Stomach (tissue), 9 donors: ENCODE results near the gene KLHL15. TPM values are rescaled to one million over a fixed set of nuclear protein-coding genes. Genes with fewer than 3 reads are reported as not detected.
"Not testable (repeated sequence)": the region's sequence is repeated elsewhere in the genome, so short reads cannot be mapped to it uniquely, and the experiment has no call there.

ENCODE experiments used
- DNase-seq, 2 donors: peaks; one replicate each; pipeline versions ENCODE4 v3.0.0 to v3.0.0-alpha.2; 2013 to 2019
- H3K27ac ChIP-seq, 5 donors: fragments of 200-600 bp in 4 of 5; sonication (generic) in 4 of 5; one replicate each; pipeline ENCODE4 v1.5.1; 2013 to 2019; ENCODE audit warnings: mild to moderate bottlenecking in 1 of 5, moderate library complexity in 1 of 5
- H3K27me3 ChIP-seq, 3 donors: fragments of 200-600 bp; sonication (generic); one replicate each; pipeline ENCODE4 v1.5.1; 2017 to 2019; ENCODE audit warnings: mixed run types in 1 of 3
- H3K36me3 ChIP-seq, 4 donors: fragments of 200-600 bp; sonication (generic); 1 replicate in 3 of 4; 2 replicates in 1 of 4; pipeline ENCODE4 v1.5.1; 2016 to 2019
- H3K4me1 ChIP-seq, 4 donors: fragments of 200-600 bp; sonication (generic); one replicate each; pipeline ENCODE4 v1.5.1; 2016 to 2019
- H3K4me3 ChIP-seq, 4 donors: fragments of 200-600 bp; sonication (generic) in 3 of 4; one replicate each; pipeline ENCODE4 v1.5.1; 2016 to 2019; ENCODE audit warnings: mild to moderate bottlenecking in 1 of 4
- H3K9me3 ChIP-seq, 4 donors: fragments of 200-600 bp; sonication (generic); one replicate each; pipeline ENCODE4 v1.5.1; 2016 to 2019
- EP300 ChIP-seq: sonication (generic); formaldehyde crosslinking; IDR thresholded peaks from one replicate; pipeline ENCODE4 v1.6.1; 2017; ENCODE audit warnings: antibody characterized with exemption
- POLR2A ChIP-seq, 4 donors: fragments of 450-650 bp; IDR thresholded peaks; one replicate each; pipeline ENCODE4 v1.6.1; 2016; ENCODE audit warnings: antibody characterized with exemption in 4 of 4, control low read depth in 2 of 4, mild to moderate bottlenecking in 1 of 4, moderate library complexity in 1 of 4
- POLR2AphosphoS5 ChIP-seq, 3 donors: sonication (generic); formaldehyde crosslinking; IDR thresholded peaks; one replicate each; pipeline ENCODE4 v1.6.1; 2016; ENCODE audit warnings: antibody characterized with exemption in 3 of 3
- WGBS, 5 donors: extraction: QIAGEN DNeasy Blood & Tissue Kit in 3 of 5; methylation state at CpG; one replicate each; pipeline versions ENCODE4 v1.1.5 to v1.1.7; 2013 to 2018; 5-methylcytosine and 5-hydroxymethylcytosine counted together
- intact Hi-C: fragments of 100-400 bp; cut with DNase I; formaldehyde crosslinking; loops from one replicate; pipeline ENCODE4 v1.15.1; 2023; ENCODE audit warnings: low total_unique reads
- polyA plus RNA-seq, 3 donors: library from polyadenylated mRNA; stranded (reverse); fragments of 200-250 nt; gene quantifications; one replicate each; pipeline ENCODE4 v1.2.3, GENCODE V29; 2013
- total RNA-seq, 5 donors: library from RNA; depleted of rRNA; stranded (reverse); fragments of >200 nt; gene quantifications; one replicate each; pipeline versions ENCODE4 v1.1.0 to v1.2.3, GENCODE V29; 2014 to 2016
- TF ChIP-seq, protein P1 (sequence below), 7 experiments: fragments of 450-650 bp in 4 of 7; fragments of 200-600 bp in 3 of 7; sonication (generic) in 3 of 7; IDR thresholded peaks; one replicate each; pipeline ENCODE4 v1.5.1; 2016 to 2019; ENCODE audit warnings: antibody characterized with exemption in 7 of 7, control low read depth in 2 of 7, mild to moderate bottlenecking in 1 of 7
- donor health status: healthy with polysubstance abuse.
- donor health status: Bipolar disorder and iron deficiency.
- donor health status: healthy.

Gene KLHL15
- total and polyA plus RNA-seq, 8 donors = 1.1 to 41.3 (median 3.0) TPM

DNA sequence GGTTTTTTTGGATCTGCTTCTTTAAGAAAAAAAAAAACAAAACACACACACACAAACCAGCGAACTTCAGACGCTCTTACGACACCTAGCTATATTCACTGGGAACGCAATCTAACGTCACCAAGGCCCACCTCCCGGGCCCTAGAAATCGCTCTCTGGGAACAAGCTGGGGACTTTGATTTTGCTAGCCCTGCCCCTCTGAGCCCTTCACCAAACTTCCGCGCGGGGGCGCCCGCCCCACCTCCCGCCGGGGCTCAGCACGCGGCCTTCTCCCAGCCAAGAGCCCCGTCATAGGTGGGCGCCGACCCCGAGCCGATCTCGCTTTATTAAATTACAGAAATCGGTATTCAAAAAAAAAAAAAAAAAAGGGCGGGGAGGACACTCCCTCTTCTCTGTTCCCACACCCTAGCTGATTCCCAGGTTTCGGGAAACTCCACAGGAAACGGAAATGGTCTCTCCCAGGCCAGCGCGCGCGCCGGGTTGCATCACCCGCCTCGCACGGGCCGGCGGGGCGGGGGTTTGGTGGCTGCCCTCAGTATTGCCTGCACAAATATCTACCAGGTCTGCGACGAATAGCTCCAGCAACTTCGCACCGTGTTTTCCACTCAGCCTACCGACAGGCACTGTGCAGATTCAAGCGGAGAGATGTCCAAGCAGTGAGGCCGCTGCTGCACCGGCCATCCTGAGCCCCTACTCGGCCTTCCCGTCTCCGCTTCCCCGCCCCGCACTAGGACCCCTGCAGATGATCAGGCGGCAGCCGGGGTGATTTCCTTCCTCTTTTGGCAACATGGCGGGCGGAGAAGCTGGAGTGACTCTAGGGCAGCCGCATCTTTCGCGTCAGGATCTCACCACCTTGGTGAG is 27.4 kb upstream of the KLHL15 start, which contains the start of gene EIF2S3:
TSS of gene EIF2S3 (plus strand) at position 775 of the 861 bp plus-strand sequence. CDS start at position 788, 13 bp downstream.
- intact Hi-C loops = no loop called here
- Histone ChIP-seq H3K27ac (peak within 1 kb of the TSS in 3 of 5 donors; percentile 89 to 96 (median 93)), H3K36me3 (peaks cover 0 to 30% (median 24%) of the 10 kb centered on the region in 4 donors), H3K27me3 (no peaks in the 10 kb centered on the region), H3K4me1 (peaks cover 0 to 13% (median 4%) of the 10 kb centered on the region in 4 donors), H3K9me3 (no peaks in the 10 kb centered on the region), H3K4me3 (peak within 1 kb of the TSS in 2 of 4 donors; percentile 67 to 72)
- 0 to 2% (median 0%) methylated on average over 34 to 57 of the region's 57 CpGs for WGBS, 5 donors
- peak; percentile 89 to 98 for DNase-seq
- TF ChIP-seq POLR2A (IDR thresholded peaks at IDR 0.05) = peak in 1 of 4 donors; percentile 37
- TF ChIP-seq POLR2AphosphoS5 (IDR thresholded peaks at IDR 0.05) = peak; percentile 29 to 84 (median 48)
- no peak for TF ChIP-seq EP300
- TF ChIP-seq, protein P1, sequence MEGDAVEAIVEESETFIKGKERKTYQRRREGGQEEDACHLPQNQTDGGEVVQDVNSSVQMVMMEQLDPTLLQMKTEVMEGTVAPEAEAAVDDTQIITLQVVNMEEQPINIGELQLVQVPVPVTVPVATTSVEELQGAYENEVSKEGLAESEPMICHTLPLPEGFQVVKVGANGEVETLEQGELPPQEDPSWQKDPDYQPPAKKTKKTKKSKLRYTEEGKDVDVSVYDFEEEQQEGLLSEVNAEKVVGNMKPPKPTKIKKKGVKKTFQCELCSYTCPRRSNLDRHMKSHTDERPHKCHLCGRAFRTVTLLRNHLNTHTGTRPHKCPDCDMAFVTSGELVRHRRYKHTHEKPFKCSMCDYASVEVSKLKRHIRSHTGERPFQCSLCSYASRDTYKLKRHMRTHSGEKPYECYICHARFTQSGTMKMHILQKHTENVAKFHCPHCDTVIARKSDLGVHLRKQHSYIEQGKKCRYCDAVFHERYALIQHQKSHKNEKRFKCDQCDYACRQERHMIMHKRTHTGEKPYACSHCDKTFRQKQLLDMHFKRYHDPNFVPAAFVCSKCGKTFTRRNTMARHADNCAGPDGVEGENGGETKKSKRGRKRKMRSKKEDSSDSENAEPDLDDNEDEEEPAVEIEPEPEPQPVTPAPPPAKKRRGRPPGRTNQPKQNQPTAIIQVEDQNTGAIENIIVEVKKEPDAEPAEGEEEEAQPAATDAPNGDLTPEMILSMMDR (IDR thresholded peaks at IDR 0.05) = peak in 5 of 7 experiments; percentile 9 to 75 (median 46)

- H3K36me3 ChIP-seq, H3K27ac ChIP-seq, H3K9me3 ChIP-seq, H3K27me3 ChIP-seq, H3K4me1 ChIP-seq, H3K4me3 ChIP-seq, intact Hi-C loops: not testable (repeated sequence)
- WGBS, 5 donors = 67 to 78% (median 77%) methylated on average over 19 to 26 of the region's 26 CpGs
- TF ChIP-seq POLR2AphosphoS5 (IDR thresholded peaks at IDR 0.05) = peak in 1 of 3 donors; percentile 12
- DNase-seq = peak in 1 of 2 donors; percentile 43
Observed at GRCh38 chrX:24050522-24051318, 23.7 kb upstream of the KLHL15 start.

GRCh38 chrX:24049643-24050042 is 22.7 kb upstream of the KLHL15 start:
- H3K27ac ChIP-seq, intact Hi-C loops, H3K4me1 ChIP-seq, H3K27me3 ChIP-seq, DNase-seq, H3K9me3 ChIP-seq, H3K4me3 ChIP-seq, H3K36me3 ChIP-seq: not testable (repeated sequence)
- 95 to 100% (median 97%) methylated on average over 1 to 22 of the region's 24 CpGs; no CpG with 5 or more reads in 1 of the 5 donors for WGBS, 5 donors

DNA sequence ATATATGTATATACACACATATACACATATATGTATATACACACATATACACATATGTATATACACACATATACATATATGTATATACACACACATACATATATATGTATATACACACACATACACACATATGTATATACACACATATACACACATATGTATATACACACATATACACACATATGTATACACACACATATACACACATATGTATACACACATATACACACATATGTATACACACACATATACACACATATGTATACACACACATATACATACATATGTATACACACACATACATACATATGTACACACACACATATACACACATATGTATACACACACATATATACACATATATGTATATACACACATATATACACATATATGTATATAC is 19.1 kb upstream of the KLHL15 start:
- H3K36me3 ChIP-seq, H3K9me3 ChIP-seq, DNase-seq, H3K27ac ChIP-seq, H3K4me3 ChIP-seq, H3K4me1 ChIP-seq, H3K27me3 ChIP-seq, intact Hi-C loops: not testable (repeated sequence)

DNA sequence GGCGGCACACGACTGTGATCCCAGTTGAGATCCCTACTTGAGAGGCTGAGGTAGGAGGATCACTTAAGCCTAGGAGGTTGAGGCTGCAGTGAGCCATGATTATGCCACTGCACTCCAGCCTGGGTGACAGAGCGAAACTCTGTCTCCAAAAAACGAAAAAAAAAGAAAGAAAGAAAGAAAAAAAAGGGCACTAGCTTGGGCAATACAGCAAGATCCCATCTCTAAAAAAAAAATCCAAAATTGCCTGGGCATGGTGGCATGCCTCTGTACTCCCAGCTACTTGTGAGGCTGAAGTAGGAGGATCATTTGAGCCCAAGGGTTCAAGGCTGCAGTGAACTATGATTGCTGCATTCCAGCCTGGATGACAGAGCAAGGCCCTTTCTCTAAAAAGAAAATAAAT is 10.7 kb upstream of the KLHL15 start:
- TF ChIP-seq POLR2AphosphoS5 (IDR thresholded peaks at IDR 0.05) (no peak), EP300 (no peak)
- Histone ChIP-seq H3K4me3 (no peak overlapping the region), H3K27me3 (no peaks in the 10 kb centered on the region), H3K36me3 (no peaks in the 10 kb centered on the region), H3K9me3 (no peaks in the 10 kb centered on the region), H3K27ac (no peak overlapping the region), H3K4me1 (no peaks in the 10 kb centered on the region)
- WGBS, 5 donors = 58 to 86% (median 80%) methylated on average over 3 to 4 of the region's 4 CpGs
- DNase-seq = no peak
- intact Hi-C loops = no loop called here

DNA sequence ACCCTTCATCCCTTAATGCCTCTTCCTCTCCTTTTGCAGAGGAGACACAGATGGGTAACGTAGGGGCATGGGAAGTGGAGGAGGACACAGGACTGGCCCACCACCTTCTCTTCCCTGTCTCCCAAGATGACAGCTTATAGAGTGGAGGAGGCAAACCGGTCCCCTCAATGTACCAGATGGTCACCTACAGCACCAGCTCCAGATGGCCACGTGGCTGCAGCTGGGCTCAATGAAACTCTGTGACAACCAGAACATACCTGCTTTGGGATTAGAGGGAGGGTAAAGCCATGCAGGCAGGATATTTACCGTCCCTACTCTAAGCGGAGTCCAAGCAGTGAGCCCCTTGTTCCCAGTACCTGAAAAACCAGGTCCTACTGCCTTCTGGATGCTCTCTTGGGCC is 7.5 kb upstream of the KLHL15 start:
- Histone ChIP-seq H3K27me3 (no peaks in the 10 kb centered on the region), H3K9me3 (no peaks in the 10 kb centered on the region), H3K36me3 (no peaks in the 10 kb centered on the region), H3K4me3 (no peak overlapping the region), H3K27ac (no peak overlapping the region), H3K4me1 (no peaks in the 10 kb centered on the region)
- TF ChIP-seq POLR2AphosphoS5 (IDR thresholded peaks at IDR 0.05) (no peak), EP300 (no peak), POLR2A (IDR thresholded peaks at IDR 0.05) (no peak)
- TF ChIP-seq, protein P1 (IDR thresholded peaks at IDR 0.05) = no peak
- no peak for DNase-seq
- WGBS, 5 donors = 59 to 83% (median 68%) methylated on average over 5 of the region's 5 CpGs
- intact Hi-C loops = no loop called here
